Fibroblast of skin of scalp (primary cell): ENCODE data around the gene MRGPRX4. TPM values are rescaled to one million over a fixed set of nuclear protein-coding genes. Genes with fewer than 3 reads are reported as not detected.
"Not testable (repeated sequence)": the region's sequence is repeated elsewhere in the genome, so short reads cannot be mapped to it uniquely, and the experiment has no call there.

Source experiments
- DNase-seq: peaks from one replicate; pipeline ENCODE4 v3.0.0-alpha.2; 2013
- polyA plus RNA-seq, 2 experiments: library from polyadenylated mRNA; unstranded; fragments of 120-200 nt; gene quantifications; one replicate each; pipeline ENCODE4 v1.2.1, GENCODE V29; 2013; ENCODE audit not compliant: insufficient read length in 2 of 2

Gene MRGPRX4
- polyA plus RNA-seq (2013, experiment 1 of 2; ENCODE audit: insufficient read length) = not detected
- not detected for polyA plus RNA-seq (2013, experiment 2 of 2; ENCODE audit: insufficient read length)

- DNase-seq = no peak
These were observed at the start of gene MRGPRX4 for GRCh38 chr11:18172666-18173065. Gene MRGPRX4, plus strand, starts transcription at chr11:18172837. Its CDS starts 420 bp downstream, at chr11:18173257.

- not testable (repeated sequence) for DNase-seq
These were observed 41.5 kb upstream of the MRGPRX4 start for GRCh38 chr11:18131115-18131514.

GRCh38 chr11:18132341-18132740 is 40.3 kb upstream of the MRGPRX4 start, which contains the start of gene MRGPRX3:
Gene MRGPRX3, plus strand, starts transcription at chr11:18132571. Its CDS starts 4,632 bp downstream, at chr11:18137203.
- no peak for DNase-seq

- no peak for DNase-seq
These were observed 37.3 kb upstream of the MRGPRX4 start for GRCh38 chr11:18135308-18135707.

GRCh38 chr11:18137186-18137800 is 35.3 kb upstream of the MRGPRX4 start:
- no peak for DNase-seq

GRCh38 chr11:18140145-18140544 is 32.5 kb upstream of the MRGPRX4 start:
- no peak for DNase-seq

- peak; percentile 6 for DNase-seq
These were observed 28.4 kb upstream of the MRGPRX4 start for GRCh38 chr11:18144243-18144642.

GRCh38 chr11:18145025-18145424 is 27.6 kb upstream of the MRGPRX4 start:
- DNase-seq = no peak

GRCh38 chr11:18145837-18146236 is 26.8 kb upstream of the MRGPRX4 start:
- no peak for DNase-seq

- DNase-seq = no peak
These were observed 21.1 kb upstream of the MRGPRX4 start for GRCh38 chr11:18151581-18151980.

- DNase-seq = no peak
These were observed 4.3 kb upstream of the MRGPRX4 start for GRCh38 chr11:18168372-18168771.

- peak; percentile 15 for DNase-seq
These were observed 1.1 kb upstream of the MRGPRX4 start for GRCh38 chr11:18171377-18172000.

- DNase-seq = no peak
These were observed 709 bp downstream of the MRGPRX4 start for GRCh38 chr11:18173225-18173866.

GRCh38 chr11:18188796-18189195 is 16.2 kb downstream of the MRGPRX4 start:
- no peak for DNase-seq

GRCh38 chr11:18189476-18190245 is 17.0 kb downstream of the MRGPRX4 start:
- not testable (repeated sequence) for DNase-seq

GRCh38 chr11:18191376-18191775 is 18.7 kb downstream of the MRGPRX4 start:
- DNase-seq = no peak

- no peak for DNase-seq
These were observed 20.4 kb downstream of the MRGPRX4 start for GRCh38 chr11:18193010-18193409.

- DNase-seq = no peak
These were observed 23.9 kb downstream of the MRGPRX4 start for GRCh38 chr11:18196532-18196931.

GRCh38 chr11:18197738-18198137 is 25.1 kb downstream of the MRGPRX4 start:
- not testable (repeated sequence) for DNase-seq

GRCh38 chr11:18203723-18204122 is 31.1 kb downstream of the MRGPRX4 start:
- DNase-seq = peak; percentile 23

- no peak for DNase-seq
These were observed 31.6 kb downstream of the MRGPRX4 start for GRCh38 chr11:18204220-18204619.

- DNase-seq = no peak
These were observed 32.1 kb downstream of the MRGPRX4 start for GRCh38 chr11:18204771-18205170.

GRCh38 chr11:18209058-18209457 is 36.4 kb downstream of the MRGPRX4 start:
- no peak for DNase-seq
